ENCODE results near the gene HOXA13. TPM values are rescaled to one million over a fixed set of nuclear protein-coding genes. Genes with fewer than 3 reads are reported as not detected.

The HOXA13 gene
- total RNA-seq, 1 donor from 2014 or later = not detected

- TF ChIP-seq CTCF (IDR thresholded peaks at IDR 0.05; ENCODE audit: unreplicated experiment) = no peak
- no peak for DNase-seq (ENCODE audit: low spot score)
- H3K4me3 Mint-ChIP-seq (ENCODE audit: unreplicated experiment) = no peak overlapping the region
- peaks cover 46% of the 10 kb centered on the region for H3K27me3 Mint-ChIP-seq (ENCODE audit: unreplicated experiment)
- peaks cover 32% of the 10 kb centered on the region for H3K4me1 Mint-ChIP-seq (ENCODE audit: unreplicated experiment)
- no peaks in the 10 kb centered on the region for H3K36me3 Mint-ChIP-seq (ENCODE audit: low read depth, unreplicated experiment)
- no peak overlapping the region for H3K27ac Mint-ChIP-seq (ENCODE audit: unreplicated experiment)
- H3K9me3 Mint-ChIP-seq (ENCODE audit: unreplicated experiment) = no peaks in the 10 kb centered on the region
Measured at GRCh38 chr7:27175626-27176523, 24.0 kb downstream of the HOXA13 start.

DNA sequence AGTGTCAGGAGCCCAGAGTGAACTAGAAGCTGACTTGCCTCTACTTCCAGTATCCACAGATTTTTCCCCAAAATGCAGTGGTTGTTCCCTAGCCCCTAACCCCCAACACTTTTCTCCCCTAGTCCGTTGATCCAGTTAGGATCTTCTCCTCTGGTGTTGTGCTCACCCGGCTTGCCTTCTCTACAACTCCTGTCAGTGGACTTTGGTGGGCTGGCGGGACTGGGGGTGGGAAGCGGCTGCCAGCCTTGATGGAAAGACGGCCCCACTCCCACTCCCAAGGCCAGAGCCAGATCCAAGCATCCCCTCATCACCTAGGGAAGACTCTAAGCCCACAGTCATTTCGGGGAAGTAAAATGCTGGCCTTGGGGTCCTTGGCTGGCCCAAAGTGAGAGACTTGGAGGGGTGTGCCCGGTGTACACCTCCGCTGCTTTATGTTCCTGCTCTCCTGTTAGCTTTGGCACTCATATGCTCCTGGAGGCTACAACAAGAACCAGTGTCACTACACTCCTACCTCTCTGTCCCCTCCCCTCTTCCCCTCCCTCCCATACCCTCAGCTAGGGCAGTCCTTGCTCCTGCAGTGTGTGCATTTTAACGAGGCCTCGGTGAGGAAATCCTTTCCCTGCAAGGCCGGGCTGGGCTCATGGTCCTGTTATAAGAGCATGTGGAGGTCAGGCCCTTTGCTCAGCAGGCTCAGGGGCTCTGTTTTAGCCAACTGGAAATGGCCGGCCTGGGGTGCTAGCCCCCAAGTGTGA lies 24.8 kb downstream of the HOXA13 start:
- peaks cover 43% of the 10 kb centered on the region for H3K27me3 Mint-ChIP-seq (ENCODE audit: unreplicated experiment)
- no peak for TF ChIP-seq CTCF (IDR thresholded peaks at IDR 0.05; ENCODE audit: unreplicated experiment)
- no peak overlapping the region for H3K27ac Mint-ChIP-seq (ENCODE audit: unreplicated experiment)
- no peak overlapping the region for H3K4me3 Mint-ChIP-seq (ENCODE audit: unreplicated experiment)
- peaks cover 37% of the 10 kb centered on the region for H3K4me1 Mint-ChIP-seq (ENCODE audit: unreplicated experiment)
- H3K36me3 Mint-ChIP-seq (ENCODE audit: low read depth, unreplicated experiment) = no peaks in the 10 kb centered on the region
- no peak for DNase-seq (ENCODE audit: low spot score)
- H3K9me3 Mint-ChIP-seq (ENCODE audit: unreplicated experiment) = no peaks in the 10 kb centered on the region

DNA sequence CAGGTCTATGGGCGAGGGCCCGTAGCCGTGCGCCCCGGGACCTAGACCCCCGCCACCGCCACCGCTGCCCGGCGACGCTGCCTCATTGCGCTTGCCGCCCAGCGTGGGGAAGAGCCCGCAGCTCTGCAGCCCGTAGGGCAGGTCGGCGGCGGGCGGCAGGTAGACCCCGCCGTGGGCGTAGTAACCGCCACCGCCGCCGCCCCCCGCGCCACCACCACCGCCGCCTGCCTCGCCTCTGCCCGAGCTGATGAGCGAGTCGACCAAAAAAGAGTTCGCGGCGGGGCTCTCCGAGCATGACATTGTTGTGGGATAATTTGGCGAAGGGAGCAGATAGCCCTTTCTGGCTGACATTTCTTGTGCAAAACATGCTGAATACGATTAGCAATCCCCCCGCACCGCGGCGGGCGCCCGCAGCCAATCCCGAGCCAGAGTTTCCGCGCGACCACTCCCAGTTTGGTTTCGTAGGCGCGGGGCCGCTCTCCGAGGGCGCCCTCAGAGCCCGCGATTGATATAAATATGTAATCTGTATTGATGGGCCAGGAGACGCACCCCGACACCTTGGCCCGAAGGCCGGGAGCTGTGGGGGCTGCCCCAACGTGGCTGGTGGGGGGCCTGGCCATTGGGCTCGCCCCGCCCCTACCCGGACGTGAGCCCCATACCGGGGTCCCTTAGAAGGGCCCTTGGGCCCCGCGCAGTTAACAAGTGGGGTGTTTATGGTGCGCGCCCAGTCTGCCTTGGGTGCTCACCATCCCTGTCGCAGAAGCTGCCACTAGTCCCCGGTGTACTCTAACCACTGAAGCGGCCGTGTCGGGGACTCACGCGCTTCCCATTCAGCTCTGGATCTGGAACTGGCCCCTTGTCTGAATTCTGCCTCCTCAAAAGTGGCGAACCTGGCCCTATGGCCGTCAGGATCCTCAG lies 25.7 kb downstream of the HOXA13 start, which contains the start of gene HOXA10:
HOXA10 (minus strand) TSS at position 365 of the 918 bp plus-strand sequence; CDS start at position 351, 14 bp downstream.
- no peaks in the 10 kb centered on the region for H3K36me3 Mint-ChIP-seq (ENCODE audit: low read depth, unreplicated experiment)
- no peak within 1 kb of the TSS for H3K4me3 Mint-ChIP-seq (ENCODE audit: unreplicated experiment)
- H3K27ac Mint-ChIP-seq (ENCODE audit: unreplicated experiment) = no peak within 1 kb of the TSS
- H3K9me3 Mint-ChIP-seq (ENCODE audit: unreplicated experiment) = no peaks in the 10 kb centered on the region
- TF ChIP-seq CTCF (IDR thresholded peaks at IDR 0.05; ENCODE audit: unreplicated experiment) = no peak
- DNase-seq (ENCODE audit: low spot score) = no peak
- peaks cover 31% of the 10 kb centered on the region for H3K4me1 Mint-ChIP-seq (ENCODE audit: unreplicated experiment)
- H3K27me3 Mint-ChIP-seq (ENCODE audit: unreplicated experiment) = peaks cover 38% of the 10 kb centered on the region

DNA sequence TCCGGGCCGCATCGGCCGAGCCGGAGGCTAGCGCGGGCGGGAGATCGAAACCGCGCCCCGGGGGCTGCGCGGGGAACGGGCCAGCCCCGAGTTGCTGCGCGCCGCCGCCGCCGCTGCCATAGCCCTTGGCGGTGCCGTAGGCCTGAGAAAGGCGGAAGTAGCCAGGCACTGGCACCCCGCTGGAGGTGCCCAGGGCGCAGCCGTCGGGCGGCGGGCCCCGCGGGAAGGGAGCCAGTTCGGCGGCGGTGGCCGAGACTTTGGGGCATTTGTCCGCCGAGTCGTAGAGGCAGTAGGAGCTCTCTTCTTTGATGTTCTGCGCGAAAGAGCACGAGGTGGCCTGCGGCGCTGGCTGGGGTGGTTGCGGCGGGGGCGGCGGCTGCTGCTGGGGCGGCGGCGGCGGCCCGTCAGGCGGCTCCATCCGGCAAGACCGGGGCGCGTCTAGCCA lies 26.4 kb downstream of the HOXA13 start:
- Mint-ChIP-seq H3K27ac (ENCODE audit: unreplicated experiment) (no peak overlapping the region), H3K9me3 (ENCODE audit: unreplicated experiment) (no peaks in the 10 kb centered on the region), H3K4me1 (ENCODE audit: unreplicated experiment) (peaks cover 32% of the 10 kb centered on the region), H3K36me3 (ENCODE audit: low read depth, unreplicated experiment) (no peaks in the 10 kb centered on the region), H3K27me3 (ENCODE audit: unreplicated experiment) (peaks cover 41% of the 10 kb centered on the region), H3K4me3 (ENCODE audit: unreplicated experiment) (no peak overlapping the region)
- no peak for TF ChIP-seq CTCF (IDR thresholded peaks at IDR 0.05; ENCODE audit: unreplicated experiment)
- no peak for DNase-seq (ENCODE audit: low spot score)
